MG63 (cell line): ENCODE data around the gene STPG3. TPM values are rescaled to one million over a fixed set of nuclear protein-coding genes. Genes with fewer than 3 reads are reported as not detected.

Experiments used
- DNase-seq: peaks from one replicate; pipeline ENCODE4 v3.0.0-alpha.2; 2020
- H3K27me3 ChIP-seq: fragments of 250-450 bp; sonication (Bioruptor Pico); 2 replicates; pipeline ENCODE4 v1.5.1; 2020; ENCODE audit warnings: mild to moderate bottlenecking, moderate library complexity
- H3K36me3 ChIP-seq: fragments of 250-450 bp; sonication (Bioruptor Pico); 2 replicates; pipeline ENCODE4 v1.5.1; 2020; ENCODE audit warnings: mild to moderate bottlenecking, moderate library complexity
- H3K4me3 ChIP-seq: fragments of 250-450 bp; sonication (Bioruptor Pico); 2 replicates; pipeline ENCODE4 v1.5.1; 2020; ENCODE audit warnings: mild to moderate bottlenecking, moderate library complexity
- H3K9me3 ChIP-seq: fragments of 250-450 bp; sonication (Bioruptor Pico); 2 replicates; pipeline ENCODE4 v1.5.1; 2020; ENCODE audit warnings: mild to moderate bottlenecking, moderate library complexity
- total RNA-seq: library from RNA; depleted of rRNA; stranded (reverse); fragments of >200 nt; shearing (Covaris generic); gene quantifications from 2 replicates; pipeline ENCODE4 v1.2.3, GENCODE V29; 2014; ENCODE audit warnings: low replicate concordance

The STPG3 gene
- total RNA-seq, 1 experiment from 2014 or later = not detected

DNA sequence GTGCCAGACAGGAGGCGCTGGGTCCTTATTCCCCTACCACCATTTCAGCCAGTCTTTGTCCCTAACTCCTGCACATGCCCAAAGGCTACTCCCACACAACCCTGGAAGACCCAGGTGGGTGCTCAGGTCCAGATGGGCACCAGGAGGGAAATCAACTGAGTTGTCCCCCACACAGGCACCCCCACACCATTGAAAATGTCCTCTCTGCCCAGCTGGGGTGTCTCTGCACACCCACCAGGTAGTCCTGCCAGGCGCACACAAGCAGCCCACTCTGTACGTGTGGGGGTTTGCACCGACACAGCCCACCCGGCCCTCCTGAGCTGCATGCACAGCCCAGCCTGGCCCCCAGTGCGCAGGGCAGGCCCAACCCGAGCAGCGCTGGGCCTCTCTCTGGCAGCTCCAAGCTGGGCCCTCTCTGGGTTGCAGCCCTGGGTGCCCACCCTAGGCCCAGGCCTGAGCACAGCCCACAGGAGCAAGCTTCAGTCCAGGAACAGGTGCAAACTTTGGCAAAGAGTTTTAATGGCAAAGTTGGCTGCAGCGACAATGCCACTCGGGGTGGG, 31.2 kb upstream of the STPG3 start:
- Histone ChIP-seq H3K9me3 (no peaks in the 10 kb centered on the region), H3K36me3 (no peaks in the 10 kb centered on the region; the same call in 1 of the 2 replicates), H3K27me3 (no peaks in the 10 kb centered on the region), H3K4me3 (no peak overlapping the region)
- DNase-seq = no peak

DNA sequence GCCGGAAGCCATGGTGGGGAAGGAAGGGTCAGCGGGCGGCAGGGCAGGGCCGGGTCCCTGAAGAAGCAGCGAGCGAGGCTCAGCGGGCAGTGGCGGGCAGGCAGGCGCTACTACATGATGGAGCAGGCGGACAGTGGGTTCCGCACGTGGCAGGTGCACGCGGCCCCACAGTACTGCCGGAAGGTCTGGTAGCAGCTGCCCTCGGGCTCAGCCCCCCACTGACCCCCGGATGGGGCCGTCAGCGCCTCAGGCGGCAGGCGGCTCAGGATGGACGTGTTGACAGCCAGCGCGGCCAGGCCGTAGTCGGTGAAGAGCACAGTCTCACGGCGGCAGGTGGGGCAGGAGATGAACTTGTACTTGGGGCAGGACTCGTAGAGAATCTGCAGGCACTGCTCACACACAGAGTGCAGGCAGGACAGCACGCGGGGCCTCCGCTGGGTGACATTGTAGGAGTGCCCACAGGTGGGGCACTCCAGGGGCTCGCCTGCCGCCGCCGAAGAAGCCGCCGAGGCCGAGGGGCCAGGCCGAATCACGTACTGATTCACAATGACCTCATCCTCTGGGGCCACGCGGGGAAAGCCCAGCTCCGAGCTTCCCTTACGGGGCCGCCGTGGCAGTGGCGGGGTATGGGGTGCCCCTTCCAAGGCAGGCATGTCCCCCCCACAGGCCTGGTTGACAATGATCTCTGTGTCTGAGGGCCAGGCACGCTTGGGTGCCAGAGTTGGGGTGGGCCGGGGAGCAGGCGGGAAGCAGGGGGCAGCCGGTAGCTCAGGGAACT, 30.6 kb upstream of the STPG3 start:
- H3K36me3 ChIP-seq = no peaks in the 10 kb centered on the region; the same call in 1 of the 2 replicates
- no peaks in the 10 kb centered on the region for H3K27me3 ChIP-seq
- no peaks in the 10 kb centered on the region for H3K9me3 ChIP-seq
- H3K4me3 ChIP-seq = no peak overlapping the region
- no peak for DNase-seq

DNA sequence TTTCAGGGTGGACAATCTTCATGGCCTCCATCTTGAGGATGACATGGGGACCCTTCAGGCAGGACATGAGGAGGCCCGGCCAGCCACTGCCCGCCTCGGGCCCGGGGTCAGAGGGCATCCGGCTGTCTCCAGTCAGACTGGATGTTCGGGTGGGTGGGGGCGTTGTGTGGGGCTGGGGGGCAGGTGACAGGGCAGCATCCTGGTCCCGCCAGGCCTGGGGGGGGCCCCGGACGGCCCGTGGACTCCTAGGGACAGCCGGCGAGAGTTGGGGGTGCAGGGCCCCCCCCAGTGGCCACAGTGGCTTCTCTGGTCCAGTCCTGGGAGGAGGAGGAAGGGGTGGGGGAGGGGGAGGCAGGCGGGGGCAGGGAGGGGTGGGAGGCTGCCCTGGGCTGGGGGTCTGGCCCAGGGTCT, 30.0 kb upstream of the STPG3 start:
- H3K4me3 ChIP-seq = no peak overlapping the region
- H3K27me3 ChIP-seq = no peaks in the 10 kb centered on the region
- H3K9me3 ChIP-seq = no peaks in the 10 kb centered on the region
- DNase-seq = no peak
- no peaks in the 10 kb centered on the region for H3K36me3 ChIP-seq

DNA sequence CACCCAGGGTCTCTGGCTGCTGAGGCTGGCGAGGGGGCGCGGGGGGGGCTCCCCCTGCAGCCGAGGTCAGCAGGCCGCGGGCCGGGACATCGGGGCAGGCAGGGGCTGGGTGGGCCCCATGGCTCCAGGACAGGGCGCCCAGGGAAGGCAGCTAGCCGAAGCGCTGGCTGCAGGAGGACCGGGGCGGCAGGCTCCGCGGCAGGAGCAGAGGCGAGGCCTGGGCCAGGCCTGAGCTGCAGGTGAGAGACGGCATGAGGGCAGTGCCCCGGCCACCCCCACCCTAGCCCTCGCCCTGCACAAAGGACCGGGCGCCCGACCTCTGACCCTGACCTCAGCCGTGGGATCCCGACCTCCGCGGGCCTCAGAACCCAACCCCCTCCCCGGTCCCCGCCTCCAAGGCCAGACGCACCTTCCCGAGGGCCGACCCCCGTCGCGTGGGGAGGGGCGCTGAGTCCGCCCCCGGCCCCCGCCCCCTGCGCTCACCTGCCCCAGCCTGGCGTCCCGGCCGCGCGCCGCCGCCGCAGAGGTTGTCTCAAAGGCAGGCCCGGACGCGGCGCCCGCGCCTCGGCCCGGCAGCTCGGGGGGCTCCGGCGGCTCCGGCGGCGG, 29.5 kb upstream of the STPG3 start:
- H3K27me3 ChIP-seq = no peaks in the 10 kb centered on the region
- no peak overlapping the region for H3K4me3 ChIP-seq
- no peaks in the 10 kb centered on the region for H3K36me3 ChIP-seq
- no peaks in the 10 kb centered on the region for H3K9me3 ChIP-seq
- no peak for DNase-seq

DNA sequence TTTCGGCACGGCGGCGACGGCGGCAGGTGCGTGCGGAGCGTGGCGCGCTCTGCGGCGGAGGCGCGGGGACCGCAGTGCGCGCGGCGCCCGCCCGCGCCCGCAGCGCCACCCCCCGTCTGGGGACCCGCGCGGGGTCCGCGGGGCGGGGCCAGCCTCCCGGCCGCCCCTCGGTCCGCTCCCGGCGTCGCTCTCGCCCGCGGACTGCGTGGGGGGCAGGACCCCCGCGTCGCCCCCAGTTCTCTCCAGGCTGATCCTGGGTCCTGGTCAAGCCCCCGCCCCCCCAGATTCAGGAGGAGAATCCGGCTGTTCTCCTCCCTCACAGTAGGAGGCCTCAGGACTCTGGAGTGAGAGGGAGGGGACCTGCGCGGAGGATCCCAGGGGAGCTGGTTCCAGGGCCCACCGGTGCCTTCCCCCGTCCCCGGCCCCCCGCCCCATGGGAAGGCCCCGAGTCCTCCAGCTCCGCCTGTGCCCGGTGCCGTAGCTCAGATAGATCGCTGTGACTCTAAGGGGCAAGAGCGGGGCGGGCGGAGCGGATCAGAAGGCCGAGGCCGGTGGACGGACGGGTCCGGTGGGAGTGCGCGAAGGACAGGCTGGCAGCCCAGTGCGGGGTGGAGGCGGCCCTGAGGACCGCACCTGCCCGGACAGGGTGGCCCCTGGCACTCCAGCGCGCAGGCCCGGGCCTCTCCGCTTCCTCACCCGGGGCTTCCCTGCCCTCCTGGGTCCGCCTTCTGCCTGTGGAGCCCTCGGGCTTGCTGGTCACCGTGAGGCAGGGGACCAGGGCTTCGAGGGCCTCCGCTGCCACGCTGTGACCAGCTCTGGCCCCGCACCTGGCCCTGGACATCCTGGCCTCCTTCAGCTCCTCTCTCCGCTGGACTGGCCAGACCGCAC, 28.7 kb upstream of the STPG3 start, which contains the start of gene RNF208:
Gene RNF208 (minus strand): TSS at position 51 of the 888 bp plus-strand sequence. CDS start 1,028 bp downstream, outside the sequence.
- Histone ChIP-seq H3K4me3 (peak within 1 kb of the TSS; percentile 85), H3K9me3 (no peaks in the 10 kb centered on the region), H3K27me3 (no peaks in the 10 kb centered on the region), H3K36me3 (no peaks in the 10 kb centered on the region)
- no peak for DNase-seq

DNA sequence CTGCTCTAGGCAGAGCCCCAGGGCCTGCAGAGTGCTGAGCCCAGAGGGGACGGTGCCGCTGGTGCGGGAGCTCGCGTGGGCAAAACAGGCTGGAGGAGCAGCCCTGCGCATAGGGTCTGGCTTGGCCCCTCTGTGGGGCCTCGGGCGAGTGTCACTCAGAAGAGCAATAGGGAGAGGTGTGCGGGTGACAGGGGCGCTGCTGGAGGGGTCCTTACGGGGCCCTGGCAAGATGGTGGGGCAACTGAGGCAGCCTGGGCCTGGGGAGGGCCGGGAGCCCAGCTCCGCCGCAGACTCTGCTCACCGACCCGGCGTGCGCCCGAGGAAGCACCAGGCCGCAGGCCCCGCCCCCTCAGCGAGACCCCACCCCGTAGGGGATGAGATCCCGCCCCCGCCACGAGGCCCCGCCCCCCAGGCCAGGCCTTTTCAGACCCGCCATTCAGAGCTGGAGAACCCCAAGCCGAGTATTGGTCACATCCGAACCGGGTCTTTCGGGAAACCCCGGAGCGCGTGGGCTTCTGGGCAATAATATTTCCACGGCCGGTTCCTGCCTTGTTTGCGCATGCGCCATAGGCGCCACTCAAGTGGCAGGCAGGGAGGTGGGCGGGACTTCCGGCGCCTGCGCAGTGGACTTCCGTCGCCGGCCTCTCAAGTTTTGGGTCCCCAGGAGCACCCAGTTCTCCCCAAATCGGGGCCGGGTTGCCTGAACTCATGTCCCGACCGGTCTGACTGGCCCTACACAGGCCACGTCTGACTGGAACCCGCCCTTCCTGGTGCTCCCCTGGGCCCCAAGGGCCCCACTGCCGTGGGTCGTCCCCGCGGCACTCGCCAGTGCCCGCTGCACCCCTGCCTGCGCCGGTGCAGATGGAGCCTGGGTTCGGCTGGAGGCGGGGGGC, 27.8 kb upstream of the STPG3 start:
- Histone ChIP-seq H3K36me3 (no peaks in the 10 kb centered on the region), H3K4me3 (peak overlapping the region; percentile 85), H3K9me3 (no peaks in the 10 kb centered on the region), H3K27me3 (no peaks in the 10 kb centered on the region)
- DNase-seq = peak; percentile 97

DNA sequence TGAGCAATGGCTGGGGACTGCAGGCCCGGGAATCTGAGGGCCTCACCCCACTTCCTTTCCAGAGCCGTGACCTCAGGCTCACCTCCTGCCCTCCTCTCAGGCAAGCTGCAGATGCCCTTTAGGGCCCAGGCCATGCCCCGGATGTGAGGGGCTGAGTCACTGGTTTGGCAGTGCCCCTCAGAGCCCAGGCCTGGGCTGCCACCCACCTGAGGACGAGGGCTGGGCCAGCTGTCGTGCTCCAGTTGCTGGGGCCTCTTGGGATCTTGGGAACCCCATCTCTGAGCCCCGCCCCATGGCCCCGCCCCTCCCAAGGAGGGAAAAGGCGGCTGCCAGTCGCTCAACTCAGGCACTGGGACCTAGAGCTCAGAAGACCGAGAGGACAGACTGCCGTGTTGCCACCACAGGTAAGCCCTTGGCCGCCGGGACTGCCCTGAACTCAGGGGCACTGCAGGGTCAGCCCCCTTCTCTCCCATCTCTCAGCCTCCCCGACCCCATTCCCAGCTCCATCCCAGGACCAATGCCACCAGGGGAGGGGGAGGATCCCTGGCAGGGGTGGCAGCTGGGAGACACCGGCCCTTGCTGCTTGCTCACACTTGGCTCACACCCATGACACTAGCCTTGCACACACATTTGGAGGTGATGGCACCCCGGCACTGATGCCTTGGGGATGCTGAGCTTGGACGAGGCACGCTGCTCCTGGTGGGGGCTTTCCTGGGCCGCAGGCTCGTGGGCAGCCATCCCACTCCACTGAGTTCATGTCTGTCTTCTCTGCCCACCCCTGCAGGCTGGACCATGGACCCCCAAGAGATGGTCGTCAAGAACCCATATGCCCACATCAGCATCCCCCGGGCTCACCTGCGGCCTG, 26.0 kb upstream of the STPG3 start, which contains the start of gene CYSRT1:
Gene CYSRT1 (plus strand): TSS at position 345 of the 865 bp plus-strand sequence. CDS start 448 bp downstream, at position 793.
- DNase-seq = peak; percentile 76
- Histone ChIP-seq H3K36me3 (no peaks in the 10 kb centered on the region), H3K4me3 (peak within 1 kb of the TSS; percentile 85), H3K9me3 (no peaks in the 10 kb centered on the region), H3K27me3 (no peaks in the 10 kb centered on the region)

DNA sequence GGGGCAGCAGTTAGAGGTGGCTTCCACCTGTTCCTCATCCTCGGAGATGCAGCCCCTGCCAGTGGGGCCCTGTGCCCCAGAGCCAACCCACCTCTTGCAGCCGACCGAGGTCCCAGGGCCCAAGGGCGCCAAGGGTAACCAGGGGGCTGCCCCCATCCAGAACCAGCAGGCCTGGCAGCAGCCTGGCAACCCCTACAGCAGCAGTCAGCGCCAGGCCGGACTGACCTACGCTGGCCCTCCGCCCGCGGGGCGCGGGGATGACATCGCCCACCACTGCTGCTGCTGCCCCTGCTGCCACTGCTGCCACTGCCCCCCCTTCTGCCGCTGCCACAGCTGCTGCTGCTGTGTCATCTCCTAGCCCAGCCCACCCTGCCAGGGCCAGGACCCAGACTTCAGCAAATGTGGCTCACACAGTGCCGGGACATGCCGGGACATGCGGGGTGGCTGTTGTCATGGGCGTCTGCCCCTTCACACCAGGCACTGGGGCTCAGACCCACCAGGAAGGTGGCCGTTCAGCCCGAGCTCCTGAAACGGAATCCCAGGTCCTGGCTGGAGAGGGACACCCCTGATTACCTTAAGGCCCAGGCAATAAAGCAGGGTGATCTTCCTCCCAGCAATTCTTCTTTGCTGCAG, 25.3 kb upstream of the STPG3 start:
- DNase-seq = no peak
- Histone ChIP-seq H3K9me3 (no peaks in the 10 kb centered on the region), H3K4me3 (no peak overlapping the region), H3K27me3 (no peaks in the 10 kb centered on the region), H3K36me3 (no peaks in the 10 kb centered on the region)

DNA sequence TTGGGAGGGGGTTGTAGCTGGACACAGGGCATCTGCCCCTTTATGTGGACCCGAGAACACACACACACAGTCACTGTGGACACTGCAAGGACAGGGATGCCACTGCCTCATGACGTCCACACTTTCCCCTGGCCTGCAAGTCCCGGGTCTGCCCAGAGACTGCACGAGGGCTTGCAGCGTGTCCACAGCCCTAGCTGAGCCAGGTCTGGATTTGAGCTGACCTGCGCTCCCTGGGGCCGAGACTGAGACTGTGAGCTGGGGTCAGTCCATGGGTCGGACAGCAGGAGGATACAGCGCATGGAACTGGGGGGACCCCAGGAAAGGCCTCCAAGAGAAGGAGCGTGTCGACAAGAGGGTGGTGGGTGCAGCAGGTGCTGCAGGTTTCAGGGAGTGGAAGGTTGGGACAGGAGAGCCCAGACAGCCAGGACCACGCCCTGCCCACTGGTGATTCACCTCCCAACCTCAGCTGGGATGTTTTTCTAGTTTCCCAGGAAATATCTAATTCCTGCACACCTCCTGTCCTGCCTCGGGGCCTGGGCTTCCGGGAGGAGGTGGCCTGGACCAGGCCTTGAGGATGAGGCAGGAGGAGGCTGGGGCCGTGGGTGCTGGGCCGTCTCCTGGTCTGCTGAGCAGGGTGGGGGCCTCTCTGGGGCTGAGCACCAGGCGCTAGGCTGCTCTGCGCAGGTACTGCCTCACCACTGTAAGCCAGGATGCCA, 24.6 kb upstream of the STPG3 start:
- Histone ChIP-seq H3K9me3 (no peaks in the 10 kb centered on the region), H3K4me3 (no peak overlapping the region), H3K36me3 (no peaks in the 10 kb centered on the region), H3K27me3 (no peaks in the 10 kb centered on the region)
- peak; percentile 45 for DNase-seq

DNA sequence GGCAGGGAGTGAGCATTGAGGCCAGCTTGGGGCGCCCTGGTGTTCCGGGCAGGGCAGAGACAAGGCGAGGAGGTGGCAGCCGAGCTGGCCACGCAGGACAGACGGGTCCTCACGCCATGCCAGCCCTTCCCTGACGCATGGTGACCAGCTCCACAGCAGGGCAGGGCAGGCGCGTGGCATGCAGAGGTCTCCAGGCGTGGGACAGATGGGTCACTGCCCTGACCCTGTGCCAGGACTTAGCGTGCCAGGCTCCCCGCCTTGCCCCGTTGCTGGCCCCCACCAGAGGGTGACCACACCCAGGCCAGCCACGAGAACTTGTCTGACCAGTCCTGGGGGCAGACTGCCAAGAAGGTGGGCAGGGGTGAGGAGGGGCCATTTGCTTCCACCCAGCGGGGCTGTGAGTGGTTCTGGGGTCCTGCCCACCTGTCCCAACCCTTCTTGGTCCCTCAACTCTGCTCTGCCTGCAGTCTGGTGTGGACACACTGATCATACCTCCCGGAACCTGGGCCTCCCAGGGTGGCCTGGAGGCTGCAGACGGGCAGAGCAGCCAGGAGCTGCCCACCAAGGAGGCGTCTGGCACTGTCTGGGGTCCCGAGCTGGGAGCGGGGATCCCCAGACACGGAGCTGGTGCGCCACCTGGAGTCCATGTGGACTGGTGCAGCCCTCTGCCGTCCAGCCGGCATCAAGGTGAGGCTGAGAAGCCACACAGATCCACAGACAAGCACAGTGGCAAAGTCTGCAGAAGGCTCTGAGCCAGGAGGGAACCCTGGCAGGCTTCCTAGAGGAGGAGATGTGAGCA, 23.8 kb upstream of the STPG3 start, which contains the start of gene RNF224:
Gene RNF224 (plus strand): TSS at position 449 of the 799 bp plus-strand sequence. CDS start 834 bp downstream, outside the sequence.
- no peak within 1 kb of the TSS for H3K4me3 ChIP-seq

DNA sequence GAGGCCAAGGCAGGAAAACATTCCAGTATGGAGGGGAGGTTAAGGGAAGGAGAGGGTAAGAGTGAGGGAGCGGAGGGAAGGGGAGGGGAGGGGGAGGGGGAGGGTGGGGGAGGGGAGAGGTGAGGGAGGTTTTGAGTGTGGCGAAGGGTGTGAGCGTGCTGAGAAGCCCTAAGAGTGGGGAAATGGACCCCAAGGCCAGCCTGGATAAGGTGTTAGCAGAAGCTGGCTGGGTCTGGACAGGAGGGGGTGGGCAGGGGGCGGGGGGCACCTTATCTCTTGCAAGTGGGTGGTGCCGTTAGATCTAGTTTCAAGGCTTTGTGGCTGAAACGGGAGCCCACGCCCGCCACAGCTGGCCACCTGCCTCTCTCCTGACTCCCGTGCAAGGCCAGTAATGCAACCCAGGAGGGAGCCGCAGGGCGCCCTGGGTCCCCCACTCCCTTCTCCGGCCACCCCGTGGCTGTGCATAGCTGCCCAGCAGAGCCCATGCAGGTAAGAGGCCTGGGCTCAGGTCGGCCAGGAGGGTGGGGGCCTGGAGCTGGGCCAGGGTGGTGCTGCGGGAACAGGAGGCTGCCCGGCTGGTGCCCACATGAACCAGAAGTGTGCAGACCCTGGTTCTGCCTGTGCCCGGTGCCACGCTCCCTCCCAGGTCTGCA, 23.1 kb upstream of the STPG3 start:
- no peaks in the 10 kb centered on the region for H3K9me3 ChIP-seq
- H3K36me3 ChIP-seq = no peaks in the 10 kb centered on the region
- no peak for DNase-seq
- H3K4me3 ChIP-seq = no peak overlapping the region
- no peaks in the 10 kb centered on the region for H3K27me3 ChIP-seq

More for the DNA sequence above, 23.8 kb upstream of the STPG3 start, which contains the start of gene RNF224:
- no peaks in the 10 kb centered on the region for H3K36me3 ChIP-seq
- H3K27me3 ChIP-seq = no peaks in the 10 kb centered on the region
- DNase-seq = peak; percentile 70
- no peaks in the 10 kb centered on the region for H3K9me3 ChIP-seq

DNA sequence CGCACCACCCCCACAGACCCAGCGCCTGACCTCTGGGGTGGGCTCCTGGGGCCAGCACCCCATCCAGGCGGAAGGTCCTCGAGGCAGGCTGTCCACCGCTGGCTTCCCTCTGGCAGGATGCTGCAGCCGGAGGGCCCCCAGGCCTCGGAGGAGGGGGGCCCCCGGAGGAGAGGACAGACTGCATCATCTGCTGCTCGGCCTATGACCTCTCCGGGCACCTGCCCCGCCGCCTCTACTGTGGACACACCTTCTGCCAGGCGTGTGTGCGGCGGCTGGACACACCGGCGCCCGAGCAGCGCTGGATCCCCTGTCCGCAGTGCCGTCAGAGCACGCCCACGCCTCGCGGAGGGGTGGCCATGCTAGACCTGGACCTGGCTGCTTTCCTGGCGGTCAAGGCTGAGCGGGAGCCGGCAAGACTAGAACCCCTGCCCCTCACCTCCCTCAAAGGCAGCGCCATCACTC, 22.5 kb upstream of the STPG3 start:
- Histone ChIP-seq H3K27me3 (no peaks in the 10 kb centered on the region), H3K36me3 (no peaks in the 10 kb centered on the region), H3K4me3 (no peak overlapping the region), H3K9me3 (no peaks in the 10 kb centered on the region)
- DNase-seq = no peak
